ENCODE results near the gene PGM2.

- no peak for TF ChIP-seq CTCF (IDR thresholded peaks at IDR 0.05)
- no peak for TF ChIP-seq POLR2A (IDR thresholded peaks at IDR 0.05)
- no peak for TF ChIP-seq EP300 (IDR thresholded peaks at IDR 0.05)
- no peak for TF ChIP-seq POLR2AphosphoS5 (IDR thresholded peaks at IDR 0.05)
Measured at GRCh38 chr4:37865450-37865849, 39.0 kb downstream of the PGM2 start.

Data from suprapubic skin (tissue), 4 donors.